Measurements from ENCODE around the gene RNF13.
"Not testable (repeated sequence)": the region's sequence is repeated elsewhere in the genome, so short reads cannot be mapped to it uniquely, and the experiment has no call there.

GRCh38 chr3:149983053-149983452 is 170.0 kb downstream of the RNF13 start:
- not testable (repeated sequence) for TF ChIP-seq CTCF (conservative IDR thresholded peaks at IDR 0.05 in 1 of 2, IDR thresholded peaks at IDR 0.05 in 1 of 2; ENCODE audit: extremely low read depth in 1 of 2, insufficient read depth in 1 of 2, low read depth in 1 of 2, low read length in 2 of 2); EZH2 (IDR thresholded peaks at IDR 0.05; ENCODE audit: borderline replicate concordance, low read length)

Data from mammary epithelial cell (primary cell).